Adipose tissue (tissue), 3 donors: ENCODE results near the gene PGA3. TPM values are rescaled to one million over a fixed set of nuclear protein-coding genes. Genes with fewer than 3 reads are reported as not detected.
"Not testable (repeated sequence)": the region's sequence is repeated elsewhere in the genome, so short reads cannot be mapped to it uniquely, and the experiment has no call there.

Experiments used
- H3K27ac ChIP-seq: one replicate; pipeline ENCODE4 v1.5.1; 2013; ENCODE audit warnings: low read depth, low read length
- WGBS, 3 donors: extraction: QIAGEN DNeasy Blood & Tissue Kit; methylation state at CpG; one replicate each; pipeline ENCODE4 v1.1.7; 2013; 5-methylcytosine and 5-hydroxymethylcytosine counted together
- polyA plus RNA-seq, 3 donors: library from polyadenylated mRNA; stranded (reverse); fragments of 200-250 nt; gene quantifications; one replicate each; pipeline ENCODE4 v1.2.3, GENCODE V29; 2013
- donor health status: healthy with polysubstance abuse.
- donor health status: Bipolar disorder and iron deficiency.
- donor health status: healthy.

PGA3 gene
- polyA plus RNA-seq = 1,000 to 10,000 TPM in 1 of 3 donors, 100 to 1,000 TPM in 1, 1 to 10 TPM in 1; 1.6 to 4,252 (median 517) TPM

DNA sequence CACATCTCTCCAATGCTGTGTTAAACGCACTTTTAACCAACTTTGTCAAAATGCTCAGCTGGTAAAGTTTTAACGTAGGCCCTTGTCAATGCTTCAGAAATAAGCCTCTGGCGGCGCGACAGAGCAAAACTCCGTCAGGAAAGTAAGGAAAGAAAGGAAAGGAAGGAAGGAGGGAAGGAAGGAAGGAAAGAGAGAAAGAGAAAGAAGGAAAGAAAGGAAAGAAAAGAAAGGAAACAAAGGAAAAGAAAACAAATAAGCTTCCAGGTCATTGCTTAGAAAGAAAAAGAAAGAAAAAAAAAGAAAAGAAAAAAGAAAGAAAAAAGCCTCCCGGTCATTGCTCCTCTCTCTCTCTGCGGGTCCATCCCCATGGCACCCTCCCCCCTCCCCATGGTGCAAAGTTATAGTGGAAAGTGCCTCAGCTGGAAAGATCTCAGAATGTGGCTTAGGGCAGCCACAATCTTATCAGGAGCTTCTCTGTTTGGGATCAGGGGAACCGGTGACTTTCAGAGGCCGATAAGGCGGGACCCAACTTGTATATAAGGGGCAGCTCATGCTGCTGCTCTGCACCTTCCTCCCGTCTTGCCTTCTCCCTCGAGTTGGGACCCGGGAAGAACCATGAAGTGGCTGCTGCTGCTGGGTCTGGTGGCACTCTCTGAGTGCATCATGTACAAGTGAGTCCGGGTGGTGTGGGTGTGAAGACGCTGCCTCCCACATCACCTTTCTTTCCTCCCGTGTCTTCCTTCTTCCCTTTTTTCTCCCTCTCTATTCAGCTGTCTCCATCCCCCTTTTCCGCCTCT, at the start of gene PGA3:
PGA3 (plus strand) TSS at position 566 of the 797 bp plus-strand sequence; CDS start at position 616, 50 bp downstream.
- WGBS, 3 donors = 54 to 66% (median 64%) methylated on average over 15 to 17 of the region's 18 CpGs
- H3K27ac ChIP-seq = not testable (repeated sequence)

DNA sequence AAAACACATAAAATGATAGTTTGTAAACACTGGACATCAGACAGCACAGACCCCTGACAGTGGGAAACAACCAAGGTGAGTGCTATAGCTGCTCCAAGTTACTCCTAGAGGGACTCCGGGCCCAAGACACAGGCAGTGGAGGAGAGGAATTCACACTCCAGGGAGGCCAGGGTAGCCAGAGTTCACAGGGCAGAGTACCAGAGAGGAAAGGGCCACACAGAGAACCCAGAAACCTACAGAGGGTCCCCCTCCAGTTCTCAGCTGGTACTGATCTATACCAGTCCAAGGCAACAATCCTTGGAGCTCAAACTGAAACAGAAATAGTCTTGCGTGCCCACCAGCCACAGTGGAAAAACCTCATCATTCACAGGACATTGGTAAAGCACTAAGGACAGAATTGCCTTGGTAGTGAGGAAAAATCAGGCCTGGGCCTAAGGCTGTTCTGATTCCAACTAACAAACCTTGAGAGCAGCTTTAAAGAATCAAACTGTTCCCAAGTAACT, 49.7 kb upstream of the PGA3 start:
- no peak overlapping the region for H3K27ac ChIP-seq
- WGBS, 3 donors = 77 to 83% (median 78%) methylated on average over 2 of the region's 2 CpGs

DNA sequence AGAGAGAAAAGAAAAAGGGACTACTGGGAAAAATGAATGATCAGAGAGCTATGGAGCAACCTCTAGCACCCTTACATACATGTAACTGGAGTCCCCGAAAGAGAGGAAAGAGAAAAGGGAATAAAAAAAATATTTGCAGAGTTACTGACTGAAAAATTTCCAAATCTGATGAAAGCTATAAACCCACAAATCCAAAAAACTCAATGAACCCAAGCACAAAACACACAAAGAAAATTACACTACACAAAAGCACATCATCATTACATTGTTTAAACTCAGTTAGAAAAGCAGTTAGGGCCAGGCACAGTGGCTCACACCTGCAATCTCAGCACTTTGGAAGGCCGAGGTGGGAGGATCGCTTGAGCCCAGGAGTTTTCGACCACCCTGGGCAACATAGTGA, 48.8 kb upstream of the PGA3 start:
- 95 to 98% (median 97%) methylated on average over 4 of the region's 4 CpGs for whole genome bisulfite sequencing, 3 donors
- H3K27ac ChIP-seq = no peak overlapping the region

DNA sequence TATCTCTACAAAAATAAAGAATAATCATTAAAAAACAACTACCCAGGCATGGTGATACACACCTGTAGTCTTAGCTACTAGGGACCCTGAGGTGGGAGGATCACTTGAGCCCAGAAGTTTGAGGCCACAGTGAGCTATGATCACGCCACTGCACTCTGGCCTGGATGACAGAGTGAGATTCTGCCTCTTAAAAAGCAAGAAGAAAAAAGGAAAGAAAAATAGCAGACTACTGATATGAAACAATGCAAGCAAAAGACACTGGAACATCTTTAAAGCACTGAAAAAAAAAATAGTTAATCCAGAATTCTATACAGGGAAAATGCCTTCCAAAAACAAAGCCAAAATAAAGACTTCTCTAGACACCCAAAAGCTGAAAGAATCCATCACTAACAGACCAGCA, 48.0 kb upstream of the PGA3 start:
- 97 to 100% (median 98%) methylated on average over 1 of the region's 1 CpG for WGBS, 3 donors
- no peak overlapping the region for H3K27ac ChIP-seq

DNA sequence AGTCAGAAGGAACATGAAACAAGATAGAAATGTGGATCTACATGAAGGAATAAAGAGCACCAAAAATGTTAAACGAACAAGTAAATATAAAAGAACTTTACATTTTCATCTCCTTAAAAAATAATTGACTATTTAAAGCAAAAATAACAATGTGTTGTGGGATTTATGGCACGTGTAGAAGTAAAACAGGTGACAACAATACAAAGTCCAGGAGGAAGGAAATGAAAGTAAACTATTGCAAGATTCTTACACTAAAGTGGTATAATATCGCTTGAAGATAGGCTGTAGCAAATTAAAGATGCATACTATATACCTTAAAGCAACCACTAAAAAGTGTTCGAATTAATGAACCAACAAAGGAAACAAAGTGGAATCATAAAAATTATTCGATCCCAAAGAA, 47.6 kb upstream of the PGA3 start:
- no peak overlapping the region for H3K27ac ChIP-seq
- 79 to 85% (median 82%) methylated on average over 5 of the region's 5 CpGs for WGBS, 3 donors

DNA sequence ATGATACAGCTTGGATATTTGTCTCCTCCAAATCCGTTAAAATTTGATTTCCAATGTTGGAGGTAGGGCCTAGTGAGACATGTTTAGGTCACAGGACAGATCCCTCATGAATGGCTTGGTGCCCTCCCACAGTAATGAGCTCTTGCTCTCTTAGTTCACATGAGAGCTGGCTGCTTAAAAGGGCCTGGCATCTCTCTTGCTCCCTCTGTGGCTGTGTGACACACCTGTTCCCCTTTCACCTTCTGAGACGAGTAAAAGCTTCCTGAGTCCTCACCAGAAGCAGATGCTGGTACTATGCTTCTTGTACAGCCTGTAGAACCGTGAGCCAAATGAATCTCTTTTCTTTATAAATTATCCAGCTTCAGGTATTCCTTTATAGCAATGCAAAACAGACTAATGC, 45.6 kb upstream of the PGA3 start:
- WGBS, 3 donors = 60 to 81% (median 71%) methylated on average over 3 of the region's 3 CpGs
- H3K27ac ChIP-seq = no peak overlapping the region

DNA sequence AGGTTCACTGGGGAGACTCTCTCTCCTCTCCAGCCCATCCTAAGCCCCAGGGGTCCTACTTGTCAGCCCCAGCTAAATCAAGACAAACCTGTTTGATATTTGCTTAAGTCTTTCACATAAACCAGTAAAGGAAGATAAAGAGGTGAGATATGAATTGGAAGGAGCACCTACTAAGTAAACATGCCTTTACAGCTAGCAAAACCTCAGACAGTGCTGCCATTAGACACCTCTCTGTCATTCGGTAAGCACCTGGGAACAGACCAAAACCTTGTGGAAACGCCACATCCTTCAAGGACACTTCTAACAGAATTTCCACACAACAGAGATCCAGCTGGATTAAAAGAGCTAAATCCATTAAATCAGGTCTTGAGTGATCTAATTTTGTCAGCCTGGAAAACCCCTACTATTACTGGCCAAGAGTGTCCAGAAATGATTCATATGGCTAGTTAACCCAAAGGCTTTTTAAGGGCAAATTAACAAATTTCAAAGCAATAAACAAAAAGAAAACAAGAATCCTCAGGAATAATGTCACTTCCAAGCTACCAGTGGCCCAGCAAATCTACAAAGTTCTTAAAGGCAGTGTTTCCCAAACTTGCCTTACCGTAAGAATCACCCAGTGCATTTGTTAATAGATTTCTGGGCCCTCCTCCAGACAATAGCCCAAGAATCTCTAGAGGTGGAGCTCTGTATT, 44.5 kb upstream of the PGA3 start:
- 10 to 44% (median 29%) methylated on average over 3 of the region's 3 CpGs for WGBS, 3 donors
- H3K27ac ChIP-seq = no peak overlapping the region

DNA sequence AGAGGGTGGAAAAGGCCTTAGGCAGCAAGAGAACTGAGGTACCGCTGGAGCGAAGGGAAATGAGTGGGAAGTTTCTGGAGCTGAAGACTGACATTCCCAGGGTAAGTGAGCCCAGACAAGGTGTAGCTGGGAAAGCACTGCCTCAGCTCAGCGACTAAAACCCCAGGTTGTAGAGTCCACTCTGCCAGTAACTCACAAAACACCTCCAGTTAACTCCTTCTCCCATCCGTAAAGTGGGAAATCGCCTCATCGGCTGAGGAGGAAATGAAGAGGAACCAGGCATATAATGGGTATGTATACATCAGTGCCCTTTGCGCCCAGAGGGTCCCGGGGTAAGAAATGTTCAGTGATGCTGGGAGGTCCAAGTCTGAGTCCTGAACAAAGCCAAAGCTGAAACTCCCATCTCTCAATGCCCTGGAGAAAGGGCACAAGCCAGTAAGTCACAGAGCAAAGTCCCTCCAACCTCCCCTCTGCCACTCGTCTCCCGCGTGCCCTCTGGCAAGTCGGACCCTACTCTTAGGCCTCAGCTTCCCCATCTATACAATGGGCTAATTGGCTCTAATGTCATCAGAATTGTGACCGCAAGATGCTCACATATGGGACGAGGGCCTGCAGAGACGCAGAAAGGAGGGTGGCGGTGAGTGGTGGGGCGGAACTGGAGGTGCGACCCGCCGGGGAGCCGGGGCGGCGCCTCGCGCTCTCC, 42.7 kb upstream of the PGA3 start:
- peak overlapping the region; percentile 94 for H3K27ac ChIP-seq
- 10 to 14% (median 12%) methylated on average over 17 to 25 of the region's 25 CpGs for whole genome bisulfite sequencing, 3 donors

DNA sequence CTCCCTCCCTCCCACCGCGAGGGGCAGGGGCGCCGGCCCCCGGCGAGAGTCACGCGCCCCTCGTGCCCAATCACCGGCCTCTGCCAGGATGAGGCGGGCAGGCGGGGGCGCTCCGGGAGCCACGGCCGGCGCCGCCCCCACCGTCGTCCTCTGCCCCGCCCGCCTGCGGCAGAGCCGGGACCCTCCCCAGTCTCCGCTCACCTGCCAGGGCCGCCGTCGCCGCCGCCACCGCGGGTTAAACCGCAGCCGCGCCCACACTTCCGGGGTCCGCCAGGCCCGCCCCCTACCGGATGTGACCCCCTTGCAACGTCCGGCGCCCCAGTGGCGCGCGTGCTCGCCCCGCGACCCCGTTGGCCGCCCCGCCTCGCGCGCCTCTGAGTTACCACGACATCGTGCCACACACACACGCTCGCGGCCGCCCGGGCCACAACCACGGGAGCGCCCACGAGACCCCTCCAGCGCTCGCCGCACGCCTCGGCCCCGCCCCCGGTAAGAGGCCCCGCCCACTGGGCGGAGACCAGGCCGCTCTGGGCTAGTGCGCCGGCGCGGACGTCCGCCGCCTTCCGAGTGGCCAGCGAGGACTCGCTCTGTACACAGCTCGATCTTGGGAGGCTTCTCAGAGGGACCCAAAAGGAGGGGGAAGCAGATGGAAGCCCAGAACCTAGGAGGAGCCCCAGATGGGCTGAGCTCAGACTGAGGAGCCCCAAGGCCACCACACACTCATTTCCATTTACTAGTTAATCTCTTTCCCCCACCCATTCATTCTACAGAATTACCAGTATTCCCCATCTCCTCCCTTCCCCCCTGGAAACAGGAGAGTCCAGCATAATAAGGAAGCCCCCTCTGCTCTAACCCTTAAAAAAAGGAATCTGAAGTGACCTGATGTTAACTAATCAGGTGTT, 41.9 kb upstream of the PGA3 start, which contains the start of gene VPS37C:
VPS37C (minus strand) TSS at position 237 of the 902 bp plus-strand sequence. CDS start 22,597 bp downstream, outside the sequence.
- 0 to 1% (median 0%) methylated on average over 40 to 83 of the region's 85 CpGs for WGBS, 3 donors
- H3K27ac ChIP-seq = peak within 1 kb of the TSS; percentile 94

DNA sequence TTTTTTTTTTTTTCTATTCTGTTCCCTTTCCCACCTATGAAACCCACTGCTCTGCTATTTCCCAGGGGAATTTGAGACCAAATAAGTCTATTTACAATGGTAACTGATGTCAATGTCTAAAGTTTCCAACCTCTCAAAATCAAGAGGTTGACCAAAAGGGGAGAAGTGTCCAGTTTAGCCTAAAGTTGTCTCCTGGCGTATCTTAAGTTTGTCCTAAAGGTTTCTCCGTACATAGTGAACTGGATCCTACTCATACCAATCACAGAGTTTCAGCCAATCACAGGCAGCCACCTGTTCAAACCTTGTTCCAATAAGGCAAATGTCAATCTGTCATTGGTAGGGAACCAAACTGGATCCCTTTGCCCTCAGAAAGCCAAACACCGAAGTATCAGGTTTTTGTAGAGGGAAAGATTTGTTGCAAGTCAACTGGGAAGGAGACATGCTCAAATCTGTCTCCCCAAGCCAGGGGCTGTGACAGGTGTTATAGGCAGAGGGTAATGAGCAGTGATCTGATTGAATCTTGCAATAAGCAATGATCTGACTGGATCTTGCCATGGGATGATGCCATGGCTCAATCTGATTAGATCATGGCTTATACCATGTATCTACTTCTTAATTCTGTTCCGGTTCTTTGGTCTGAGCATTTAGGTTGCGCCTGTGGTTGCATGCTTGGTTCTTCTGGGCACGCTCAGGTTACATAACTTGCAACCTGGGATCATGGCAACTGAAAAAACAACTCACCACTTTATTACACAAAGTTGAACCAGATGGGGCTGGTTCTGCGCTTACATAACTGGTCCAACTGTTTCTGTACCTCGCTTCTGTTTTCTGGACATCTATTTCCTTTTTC, 41.0 kb upstream of the PGA3 start:
- WGBS, 3 donors = 63 to 69% (median 66%) methylated on average over 8 of the region's 8 CpGs
- peak overlapping the region; percentile 94 for H3K27ac ChIP-seq

DNA sequence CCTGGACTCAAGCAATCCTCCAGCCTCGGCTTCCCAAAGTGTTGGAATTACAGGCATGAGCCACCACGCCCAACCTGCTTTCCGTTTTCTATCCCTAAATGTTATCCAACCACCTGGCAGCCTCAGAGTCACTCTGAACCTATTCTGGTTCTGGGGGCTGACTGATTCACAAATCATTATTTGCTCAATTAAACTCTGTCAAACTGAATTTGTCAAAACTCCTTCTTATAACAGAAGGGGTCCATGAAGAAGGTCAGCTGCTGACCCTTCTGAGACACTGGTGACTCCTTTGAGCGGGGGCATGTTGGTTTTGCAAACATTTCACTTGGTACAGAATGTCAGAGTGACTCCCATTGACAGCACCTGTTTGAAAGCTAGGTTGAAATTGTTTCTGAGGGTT, 40.3 kb upstream of the PGA3 start:
- no peak overlapping the region for H3K27ac ChIP-seq
- 71 to 86% (median 78%) methylated on average over 4 of the region's 4 CpGs for WGBS, 3 donors

DNA sequence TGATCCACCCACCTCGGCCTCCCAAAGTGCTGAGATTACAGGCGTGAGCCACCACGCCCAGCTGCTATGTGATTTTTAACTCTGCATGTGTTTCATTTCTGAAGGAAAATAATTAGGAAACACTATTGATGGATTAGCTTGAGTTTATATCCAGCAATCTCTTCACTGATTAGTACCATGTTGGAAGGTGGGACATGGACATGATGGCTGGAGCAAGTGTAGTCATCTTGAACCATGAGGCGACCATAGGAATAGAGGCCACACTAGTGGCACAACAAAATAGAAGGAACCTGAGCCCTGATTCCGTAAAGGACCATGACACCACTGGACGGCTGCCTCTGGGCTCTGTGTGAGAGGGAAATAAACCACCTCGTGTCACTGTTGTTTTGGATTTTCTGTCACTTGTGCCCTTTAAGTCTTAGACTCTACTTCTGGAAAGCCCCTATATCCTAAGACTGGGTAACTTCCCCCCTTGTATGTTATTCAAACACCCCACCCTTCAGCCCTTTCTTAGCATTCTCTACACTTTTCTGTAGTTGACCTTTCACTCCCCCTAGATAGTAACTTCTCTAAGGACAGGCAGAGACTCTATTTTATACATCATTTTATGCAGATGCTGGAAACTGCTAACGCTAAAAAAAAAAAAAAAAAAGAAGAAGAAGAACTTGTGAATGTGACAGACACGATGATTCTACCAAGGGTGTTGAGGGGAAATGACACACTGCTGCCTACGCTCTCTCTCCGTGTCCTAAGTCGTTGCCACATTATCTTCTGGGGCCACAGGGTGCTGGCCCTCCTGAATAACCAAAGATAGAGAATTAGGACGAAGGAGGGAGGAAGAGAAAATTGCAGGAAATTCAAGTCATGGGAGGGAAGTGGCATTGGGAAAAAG, 39.4 kb upstream of the PGA3 start:
- 58 to 85% (median 67%) methylated on average over 13 of the region's 13 CpGs for WGBS, 3 donors
- H3K27ac ChIP-seq = no peak overlapping the region

DNA sequence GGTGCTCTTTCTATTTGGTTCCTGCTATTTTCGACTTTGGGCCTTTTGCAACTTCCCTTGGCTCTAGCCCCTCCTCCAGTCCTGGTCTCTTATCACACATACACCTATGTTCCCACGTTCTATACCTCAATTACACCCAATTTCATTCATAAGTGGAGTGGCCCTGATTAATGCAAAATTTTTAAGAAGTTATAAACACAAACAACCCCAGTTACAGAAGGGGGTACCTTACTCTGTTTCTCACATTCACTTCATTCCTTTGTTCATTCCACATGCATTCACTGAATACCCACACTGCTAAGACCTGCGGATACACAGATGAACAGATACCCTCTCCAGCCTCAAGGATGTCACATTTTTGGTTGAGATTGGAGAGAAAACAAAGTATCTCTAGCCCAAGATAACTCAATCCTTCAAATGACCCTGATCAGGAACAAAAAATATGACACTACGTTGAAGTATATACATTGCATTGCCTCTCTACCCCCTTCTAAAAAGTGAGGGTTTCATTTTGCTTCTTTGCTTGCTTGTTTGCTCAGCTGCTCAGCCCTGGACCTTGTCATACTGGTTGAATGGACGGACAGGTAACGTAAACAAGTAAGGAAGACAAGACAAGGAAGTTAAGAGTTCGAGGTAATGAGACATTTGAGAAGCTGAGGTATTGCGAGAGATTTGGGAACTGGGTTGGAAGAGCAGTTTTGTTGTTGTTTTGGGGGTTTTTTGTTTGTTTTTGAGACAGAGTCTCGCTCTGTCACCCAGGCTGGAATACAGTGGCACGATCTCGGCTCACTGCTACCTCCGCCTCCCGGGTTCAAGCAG, 38.5 kb upstream of the PGA3 start:
- WGBS, 3 donors = 60 to 68% (median 67%) methylated on average over 13 of the region's 13 CpGs

DNA sequence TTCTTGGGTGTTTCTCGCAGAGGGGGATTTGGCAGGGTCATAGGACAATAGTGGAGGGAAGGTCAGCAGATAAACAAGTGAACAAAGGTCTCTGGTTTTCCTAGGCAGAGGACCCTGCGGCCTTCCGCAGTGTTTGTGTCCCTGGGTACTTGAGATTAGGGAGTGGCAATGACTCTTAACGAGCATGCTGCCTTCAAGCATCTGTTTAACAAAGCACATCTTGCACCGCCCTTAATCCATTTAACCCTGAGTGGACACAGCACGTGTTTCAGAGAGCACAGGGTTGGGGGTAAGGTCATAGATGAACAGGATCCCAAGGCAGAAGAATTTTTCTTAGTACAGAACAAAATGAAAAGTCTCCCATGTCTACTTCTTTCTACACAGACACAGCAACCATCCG, 37.5 kb upstream of the PGA3 start:
- 18 to 82% (median 74%) methylated on average over 1 to 3 of the region's 7 CpGs for WGBS, 3 donors
- H3K27ac ChIP-seq = not testable (repeated sequence)

More for the DNA sequence above, 38.5 kb upstream of the PGA3 start:
- H3K27ac ChIP-seq = no peak overlapping the region

DNA sequence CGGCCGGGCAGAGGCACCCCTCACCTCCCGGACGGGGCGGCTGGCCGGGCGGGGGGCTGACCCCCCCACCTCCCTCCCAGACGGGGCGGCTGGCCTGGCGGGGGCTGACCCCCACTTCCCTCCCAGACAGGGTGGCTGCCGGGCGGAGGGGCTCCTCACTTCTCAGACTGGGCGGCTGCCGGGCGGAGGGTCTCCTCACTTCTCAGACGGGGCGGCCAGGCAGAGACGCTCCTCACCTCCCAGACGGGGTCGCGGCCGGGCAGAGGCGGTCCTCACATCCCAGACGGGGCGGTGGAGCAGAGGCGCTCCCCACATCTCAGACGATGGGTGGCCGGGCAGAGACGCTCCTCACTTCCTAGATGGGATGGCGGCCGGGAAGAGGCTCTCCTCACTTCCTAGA, 37.0 kb upstream of the PGA3 start:
- H3K27ac ChIP-seq = not testable (repeated sequence)
- WGBS, 3 donors = 81 to 95% (median 86%) methylated on average over 13 to 24 of the region's 31 CpGs
